Measurements from ENCODE around the gene UNC13B. TPM values are rescaled to one million over a fixed set of nuclear protein-coding genes. Genes with fewer than 3 reads are reported as not detected.

Gene UNC13B
- total RNA-seq, 4 donors from 2014 or later: 44.5 to 72.9 (median 48.6) TPM

- Histone ChIP-seq H3K4me3 (no peak overlapping the region), H3K27ac (no peak overlapping the region), H3K9me3 (no peaks in the 10 kb centered on the region), H3K36me3 (no peaks in the 10 kb centered on the region), H3K4me1 (peaks cover 0 to 8% (median 0%) of the 10 kb centered on the region in 4 donors), H3K27me3 (no peaks in the 10 kb centered on the region)
- no peak for TF ChIP-seq POLR2A (IDR thresholded peaks at IDR 0.05)
- no peak for TF ChIP-seq CTCF (IDR thresholded peaks at IDR 0.05)
- no peak for DNase-seq
These were observed 179.8 kb downstream of the UNC13B start for GRCh38 chr9:35341585-35341984.

GRCh38 chr9:35342221-35342958 is 180.6 kb downstream of the UNC13B start:
- no peaks in the 10 kb centered on the region for H3K9me3 ChIP-seq
- no peak for DNase-seq
- no peaks in the 10 kb centered on the region for H3K27me3 ChIP-seq
- no peak for TF ChIP-seq CTCF (IDR thresholded peaks at IDR 0.05)
- TF ChIP-seq POLR2A (IDR thresholded peaks at IDR 0.05): no peak
- no peaks in the 10 kb centered on the region for H3K36me3 ChIP-seq
- H3K27ac ChIP-seq: no peak overlapping the region
- peaks cover 0 to 8% (median 0%) of the 10 kb centered on the region in 4 donors for H3K4me1 ChIP-seq
- H3K4me3 ChIP-seq: no peak overlapping the region

GRCh38 chr9:35348109-35348508 is 186.3 kb downstream of the UNC13B start:
- Histone ChIP-seq H3K27ac (no peak overlapping the region), H3K36me3 (no peaks in the 10 kb centered on the region), H3K9me3 (no peaks in the 10 kb centered on the region), H3K4me3 (no peak overlapping the region), H3K27me3 (no peaks in the 10 kb centered on the region), H3K4me1 (no peaks in the 10 kb centered on the region)
- TF ChIP-seq CTCF (IDR thresholded peaks at IDR 0.05): no peak
- no peak for TF ChIP-seq POLR2A (IDR thresholded peaks at IDR 0.05)
- no peak for DNase-seq

- Histone ChIP-seq H3K27me3 (no peaks in the 10 kb centered on the region), H3K4me1 (no peaks in the 10 kb centered on the region), H3K27ac (no peak overlapping the region), H3K9me3 (no peaks in the 10 kb centered on the region), H3K36me3 (peaks cover 0 to 3% (median 0%) of the 10 kb centered on the region in 3 donors), H3K4me3 (no peak overlapping the region)
- DNase-seq: no peak
- TF ChIP-seq CTCF (IDR thresholded peaks at IDR 0.05) (no peak), POLR2A (IDR thresholded peaks at IDR 0.05) (no peak)
These were observed 187.6 kb downstream of the UNC13B start for GRCh38 chr9:35349287-35349990.

GRCh38 chr9:35350212-35350611 is 188.4 kb downstream of the UNC13B start:
- Histone ChIP-seq H3K4me1 (no peaks in the 10 kb centered on the region), H3K27ac (no peak overlapping the region), H3K36me3 (peaks cover 0 to 3% (median 0%) of the 10 kb centered on the region in 3 donors), H3K4me3 (no peak overlapping the region), H3K27me3 (no peaks in the 10 kb centered on the region), H3K9me3 (no peaks in the 10 kb centered on the region)
- TF ChIP-seq CTCF (IDR thresholded peaks at IDR 0.05) (no peak), POLR2A (IDR thresholded peaks at IDR 0.05) (no peak)
- DNase-seq: no peak
